Subcutaneous adipose tissue (tissue), 4 donors: ENCODE results near the gene EXOC4. TPM values are rescaled to one million over a fixed set of nuclear protein-coding genes. Genes with fewer than 3 reads are reported as not detected.

ENCODE experiments used
- total RNA-seq, 4 donors: library from RNA; depleted of rRNA; stranded (reverse); fragments of >200 nt; gene quantifications; one replicate each; pipeline ENCODE4 v1.1.0, GENCODE V29; 2016
- TF ChIP-seq, protein P1 (sequence below): fragments of 450-650 bp; IDR thresholded peaks from one replicate; pipeline ENCODE4 v1.5.1; 2016; ENCODE audit warnings: low read depth, mild to moderate bottlenecking, control low read depth, antibody characterized with exemption, moderate library complexity

EXOC4 gene
- total RNA-seq, 4 donors from 2014 or later = 62.9 to 84.3 (median 77.3) TPM

GRCh38 chr7:133504825-133505224, 251.9 kb downstream of the EXOC4 start:
- TF ChIP-seq, protein P1, sequence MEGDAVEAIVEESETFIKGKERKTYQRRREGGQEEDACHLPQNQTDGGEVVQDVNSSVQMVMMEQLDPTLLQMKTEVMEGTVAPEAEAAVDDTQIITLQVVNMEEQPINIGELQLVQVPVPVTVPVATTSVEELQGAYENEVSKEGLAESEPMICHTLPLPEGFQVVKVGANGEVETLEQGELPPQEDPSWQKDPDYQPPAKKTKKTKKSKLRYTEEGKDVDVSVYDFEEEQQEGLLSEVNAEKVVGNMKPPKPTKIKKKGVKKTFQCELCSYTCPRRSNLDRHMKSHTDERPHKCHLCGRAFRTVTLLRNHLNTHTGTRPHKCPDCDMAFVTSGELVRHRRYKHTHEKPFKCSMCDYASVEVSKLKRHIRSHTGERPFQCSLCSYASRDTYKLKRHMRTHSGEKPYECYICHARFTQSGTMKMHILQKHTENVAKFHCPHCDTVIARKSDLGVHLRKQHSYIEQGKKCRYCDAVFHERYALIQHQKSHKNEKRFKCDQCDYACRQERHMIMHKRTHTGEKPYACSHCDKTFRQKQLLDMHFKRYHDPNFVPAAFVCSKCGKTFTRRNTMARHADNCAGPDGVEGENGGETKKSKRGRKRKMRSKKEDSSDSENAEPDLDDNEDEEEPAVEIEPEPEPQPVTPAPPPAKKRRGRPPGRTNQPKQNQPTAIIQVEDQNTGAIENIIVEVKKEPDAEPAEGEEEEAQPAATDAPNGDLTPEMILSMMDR = no peak

- TF ChIP-seq, protein P1 = no peak
These were observed 256.9 kb downstream of the EXOC4 start for GRCh38 chr7:133509822-133510221.

GRCh38 chr7:133510326-133511055, 257.6 kb downstream of the EXOC4 start:
- TF ChIP-seq, protein P1 = no peak

- TF ChIP-seq, protein P1 = no peak
These were observed 258.4 kb downstream of the EXOC4 start for GRCh38 chr7:133511252-133511651.

- TF ChIP-seq, protein P1 = no peak
These were observed 258.8 kb downstream of the EXOC4 start for GRCh38 chr7:133511708-133512107.

DNA sequence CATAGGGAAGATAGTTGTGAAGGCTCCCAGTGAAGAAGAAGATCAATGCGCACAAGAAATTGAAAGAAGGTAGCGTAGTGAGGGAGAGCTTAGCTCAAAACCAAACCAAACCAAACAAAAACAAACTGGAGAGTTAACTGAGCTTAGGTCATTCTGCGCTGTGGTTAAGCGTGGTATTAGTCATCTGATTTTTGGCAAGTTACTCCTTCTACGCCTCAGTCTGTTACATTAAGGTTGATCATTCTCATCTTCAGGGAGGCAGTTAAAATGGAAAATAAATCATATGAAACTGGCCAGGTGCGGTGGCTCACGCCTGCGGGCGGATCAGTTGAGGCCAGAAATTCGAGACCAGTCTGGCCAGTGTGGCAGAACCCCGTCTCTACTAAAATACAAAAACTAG, 259.7 kb downstream of the EXOC4 start:
- TF ChIP-seq, protein P1 = no peak

DNA sequence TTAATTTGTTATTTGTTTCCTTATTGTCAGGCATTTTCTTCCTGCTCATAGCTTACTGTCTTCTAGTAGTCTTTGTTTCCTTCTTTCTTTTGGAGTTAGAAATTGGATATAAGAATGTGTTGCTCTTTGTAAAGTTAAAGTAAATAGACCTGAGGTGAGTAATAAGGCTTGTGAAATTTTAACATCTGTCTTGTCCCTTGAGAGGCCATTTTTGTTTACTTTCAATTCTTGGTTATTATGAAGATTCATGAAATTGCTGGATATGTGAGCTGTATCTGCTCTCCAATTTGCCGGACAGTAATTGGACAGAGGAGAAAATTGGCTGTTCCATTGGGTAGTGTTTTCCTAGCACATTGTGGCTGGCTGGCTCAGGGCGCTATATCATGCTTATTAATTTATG, 260.7 kb downstream of the EXOC4 start:
- TF ChIP-seq, protein P1 = no peak
